ENCODE measurements around the gene STING1. TPM values are rescaled to one million over a fixed set of nuclear protein-coding genes. Genes with fewer than 3 reads are reported as not detected.

Gene STING1
- polyA plus RNA-seq, 1 donor from 2014 or later: 0.12 TPM

DNA sequence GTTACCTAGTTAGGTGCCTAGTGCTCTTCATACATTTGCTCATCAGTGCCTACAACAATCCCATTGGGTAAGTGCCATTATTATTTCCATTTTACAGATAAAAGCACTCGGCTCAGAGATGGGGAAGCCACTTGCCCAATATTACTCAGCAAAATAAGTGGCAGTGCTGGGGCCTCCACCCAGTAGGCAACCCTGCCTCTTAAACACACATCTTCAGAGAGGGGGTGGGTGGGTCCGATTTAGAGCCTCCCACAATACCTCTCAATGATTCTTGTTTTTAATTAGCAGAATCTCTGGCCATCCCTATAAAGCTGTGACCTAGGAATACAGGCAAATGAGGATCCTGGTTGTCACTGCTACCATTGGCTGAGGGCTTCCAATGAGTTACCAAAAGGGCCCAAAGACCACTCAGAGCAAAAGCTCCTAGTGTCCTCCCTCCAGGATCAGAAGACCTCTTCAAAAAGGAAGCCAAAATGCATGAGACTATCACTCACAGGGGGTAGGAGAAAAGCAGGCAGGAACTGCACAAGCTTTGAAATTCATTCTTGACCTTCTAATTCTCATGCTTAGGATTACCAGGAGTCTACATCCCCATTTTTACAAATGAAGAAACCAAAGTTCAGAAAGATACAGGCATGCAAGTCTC lies 42.5 kb upstream of the STING1 start:
- no peaks in the 10 kb centered on the region for H4K20me1 ChIP-seq (ENCODE audit: insufficient read depth)
- H3K9me2 ChIP-seq (ENCODE audit: insufficient read depth, low read length): no peaks in the 10 kb centered on the region
- TF ChIP-seq EP300 (conservative IDR thresholded peaks at IDR 0.05; ENCODE audit: poor library complexity, severe bottlenecking) (no peak), SMC3 (conservative IDR thresholded peaks at IDR 0.05; ENCODE audit: poor library complexity) (no peak), TAF1 (IDR thresholded peaks at IDR 0.05; ENCODE audit: low read depth) (no peak)
- H3K27ac ChIP-seq (ENCODE audit: low read length): no peak overlapping the region
- H3K27me3 ChIP-seq (ENCODE audit: insufficient read depth, low read depth, low read length): no peaks in the 10 kb centered on the region
- H3K9ac ChIP-seq (ENCODE audit: low read length): no peak overlapping the region
- no peak overlapping the region for H3K4me2 ChIP-seq (ENCODE audit: low read length)
- no peak overlapping the region for H3K4me3 ChIP-seq (ENCODE audit: low read length)
- no peaks in the 10 kb centered on the region for H3K79me2 ChIP-seq (replicated peaks; ENCODE audit: insufficient read depth, low read length)
- no peak overlapping the region for H2AFZ ChIP-seq (ENCODE audit: low read depth, low read length)
- H3F3A ChIP-seq (ENCODE audit: insufficient read depth, low read length, poor library complexity, severe bottlenecking): no peaks in the 10 kb centered on the region
- no peaks in the 10 kb centered on the region for H3K36me3 ChIP-seq (ENCODE audit: insufficient read depth, low read length)
- H3K9me3 ChIP-seq (ENCODE audit: low read length): no peaks in the 10 kb centered on the region

DNA sequence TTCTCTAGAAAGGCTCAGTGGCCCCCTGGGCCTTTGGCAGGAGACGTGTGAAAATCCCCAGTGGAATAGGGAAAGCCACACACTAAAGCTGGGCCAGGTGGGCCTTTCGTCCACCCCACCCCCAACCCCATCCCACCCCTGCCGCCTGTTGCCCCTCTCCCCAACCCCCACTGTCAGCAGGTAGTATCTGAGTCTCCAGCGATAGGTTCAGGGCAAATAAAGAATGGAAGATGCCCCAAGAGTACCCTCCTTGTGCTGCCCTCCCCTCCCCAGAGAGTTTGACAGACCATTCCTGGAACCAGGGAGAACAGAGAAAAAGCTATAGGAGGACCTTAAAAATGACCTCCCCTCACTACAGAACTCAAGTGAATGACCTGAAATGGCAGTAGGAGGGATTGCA lies 41.9 kb upstream of the STING1 start:
- H3K9ac ChIP-seq (ENCODE audit: low read length): no peak overlapping the region
- no peaks in the 10 kb centered on the region for H4K20me1 ChIP-seq (ENCODE audit: insufficient read depth)
- TF ChIP-seq EZH2 (IDR thresholded peaks at IDR 0.05; ENCODE audit: borderline replicate concordance, insufficient read depth, low read length, poor library complexity, severe bottlenecking) (no peak), TAF1 (IDR thresholded peaks at IDR 0.05; ENCODE audit: low read depth) (no peak)
- no peak overlapping the region for H3K4me3 ChIP-seq (ENCODE audit: low read length)
- H3K4me2 ChIP-seq (ENCODE audit: low read length): no peak overlapping the region
- H3K9me2 ChIP-seq (ENCODE audit: insufficient read depth, low read length): no peaks in the 10 kb centered on the region
- H2AFZ ChIP-seq (ENCODE audit: low read depth, low read length): no peak overlapping the region
- no peak overlapping the region for H3K27ac ChIP-seq (ENCODE audit: low read length)
- H3K27me3 ChIP-seq (ENCODE audit: insufficient read depth, low read depth, low read length): no peaks in the 10 kb centered on the region
- no peaks in the 10 kb centered on the region for H3K36me3 ChIP-seq (ENCODE audit: insufficient read depth, low read length)
- no peaks in the 10 kb centered on the region for H3F3A ChIP-seq (ENCODE audit: insufficient read depth, low read length, poor library complexity, severe bottlenecking)
- H3K79me2 ChIP-seq (replicated peaks; ENCODE audit: insufficient read depth, low read length): no peaks in the 10 kb centered on the region
- no peaks in the 10 kb centered on the region for H3K9me3 ChIP-seq (ENCODE audit: low read length)

DNA sequence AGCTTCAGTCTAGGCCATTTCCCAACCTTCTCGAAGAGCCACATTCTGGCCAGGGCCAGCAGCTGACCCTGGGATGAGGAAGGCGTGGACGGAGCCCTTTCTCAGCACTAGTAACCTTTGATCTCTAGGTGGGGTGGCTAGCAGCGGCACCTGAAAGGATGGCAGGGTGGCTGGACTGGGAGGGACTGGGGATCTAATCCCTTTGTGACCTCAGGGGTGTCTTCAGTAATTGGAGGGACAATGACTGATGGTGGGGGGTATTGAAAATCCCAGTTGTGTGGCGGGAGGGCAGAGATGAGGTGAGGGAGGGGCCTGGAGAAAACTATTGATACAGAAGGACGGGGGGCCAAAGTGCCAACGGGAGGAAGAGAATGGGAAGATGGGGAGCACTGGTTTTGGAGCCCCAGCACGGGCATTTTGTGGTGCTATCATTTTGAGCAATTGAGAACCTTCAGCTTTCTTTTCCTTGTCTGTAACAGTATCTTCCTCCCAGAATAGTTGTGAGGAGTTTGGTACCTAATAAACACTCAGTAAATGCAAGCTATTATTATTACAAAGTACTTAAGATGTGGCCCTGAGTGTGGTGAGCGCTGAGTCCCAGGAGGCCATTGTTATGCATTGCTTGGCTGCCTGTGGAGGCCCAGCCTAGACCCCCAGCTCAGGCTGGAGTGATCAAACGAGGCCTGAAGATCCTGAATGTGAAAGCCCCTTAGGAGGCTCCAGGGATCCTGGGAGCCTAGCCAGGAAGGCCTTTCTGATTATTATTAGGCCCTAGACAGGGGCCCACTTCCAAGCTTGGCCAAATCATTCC lies 41.3 kb upstream of the STING1 start:
- H3F3A ChIP-seq (ENCODE audit: insufficient read depth, low read length, poor library complexity, severe bottlenecking): no peaks in the 10 kb centered on the region
- no peak for TF ChIP-seq TAF1 (IDR thresholded peaks at IDR 0.05; ENCODE audit: low read depth)
- no peak for TF ChIP-seq POLR2AphosphoS5 (IDR thresholded peaks at IDR 0.05)
- TF ChIP-seq EP300 (conservative IDR thresholded peaks at IDR 0.05; ENCODE audit: poor library complexity, severe bottlenecking): no peak
- TF ChIP-seq MXI1 (conservative IDR thresholded peaks at IDR 0.05; ENCODE audit: poor library complexity, severe bottlenecking): no peak
- no peak for TF ChIP-seq EZH2 (IDR thresholded peaks at IDR 0.05; ENCODE audit: borderline replicate concordance, insufficient read depth, low read length, poor library complexity, severe bottlenecking)
- no peak for TF ChIP-seq SMC3 (conservative IDR thresholded peaks at IDR 0.05; ENCODE audit: poor library complexity)
- no peak for TF ChIP-seq RAD21 (conservative IDR thresholded peaks at IDR 0.05)
- TF ChIP-seq, protein P1, sequence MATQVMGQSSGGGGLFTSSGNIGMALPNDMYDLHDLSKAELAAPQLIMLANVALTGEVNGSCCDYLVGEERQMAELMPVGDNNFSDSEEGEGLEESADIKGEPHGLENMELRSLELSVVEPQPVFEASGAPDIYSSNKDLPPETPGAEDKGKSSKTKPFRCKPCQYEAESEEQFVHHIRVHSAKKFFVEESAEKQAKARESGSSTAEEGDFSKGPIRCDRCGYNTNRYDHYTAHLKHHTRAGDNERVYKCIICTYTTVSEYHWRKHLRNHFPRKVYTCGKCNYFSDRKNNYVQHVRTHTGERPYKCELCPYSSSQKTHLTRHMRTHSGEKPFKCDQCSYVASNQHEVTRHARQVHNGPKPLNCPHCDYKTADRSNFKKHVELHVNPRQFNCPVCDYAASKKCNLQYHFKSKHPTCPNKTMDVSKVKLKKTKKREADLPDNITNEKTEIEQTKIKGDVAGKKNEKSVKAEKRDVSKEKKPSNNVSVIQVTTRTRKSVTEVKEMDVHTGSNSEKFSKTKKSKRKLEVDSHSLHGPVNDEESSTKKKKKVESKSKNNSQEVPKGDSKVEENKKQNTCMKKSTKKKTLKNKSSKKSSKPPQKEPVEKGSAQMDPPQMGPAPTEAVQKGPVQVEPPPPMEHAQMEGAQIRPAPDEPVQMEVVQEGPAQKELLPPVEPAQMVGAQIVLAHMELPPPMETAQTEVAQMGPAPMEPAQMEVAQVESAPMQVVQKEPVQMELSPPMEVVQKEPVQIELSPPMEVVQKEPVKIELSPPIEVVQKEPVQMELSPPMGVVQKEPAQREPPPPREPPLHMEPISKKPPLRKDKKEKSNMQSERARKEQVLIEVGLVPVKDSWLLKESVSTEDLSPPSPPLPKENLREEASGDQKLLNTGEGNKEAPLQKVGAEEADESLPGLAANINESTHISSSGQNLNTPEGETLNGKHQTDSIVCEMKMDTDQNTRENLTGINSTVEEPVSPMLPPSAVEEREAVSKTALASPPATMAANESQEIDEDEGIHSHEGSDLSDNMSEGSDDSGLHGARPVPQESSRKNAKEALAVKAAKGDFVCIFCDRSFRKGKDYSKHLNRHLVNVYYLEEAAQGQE (IDR thresholded peaks at IDR 0.05; ENCODE audit: borderline replicate concordance): no peak
- TF ChIP-seq, protein P2, sequence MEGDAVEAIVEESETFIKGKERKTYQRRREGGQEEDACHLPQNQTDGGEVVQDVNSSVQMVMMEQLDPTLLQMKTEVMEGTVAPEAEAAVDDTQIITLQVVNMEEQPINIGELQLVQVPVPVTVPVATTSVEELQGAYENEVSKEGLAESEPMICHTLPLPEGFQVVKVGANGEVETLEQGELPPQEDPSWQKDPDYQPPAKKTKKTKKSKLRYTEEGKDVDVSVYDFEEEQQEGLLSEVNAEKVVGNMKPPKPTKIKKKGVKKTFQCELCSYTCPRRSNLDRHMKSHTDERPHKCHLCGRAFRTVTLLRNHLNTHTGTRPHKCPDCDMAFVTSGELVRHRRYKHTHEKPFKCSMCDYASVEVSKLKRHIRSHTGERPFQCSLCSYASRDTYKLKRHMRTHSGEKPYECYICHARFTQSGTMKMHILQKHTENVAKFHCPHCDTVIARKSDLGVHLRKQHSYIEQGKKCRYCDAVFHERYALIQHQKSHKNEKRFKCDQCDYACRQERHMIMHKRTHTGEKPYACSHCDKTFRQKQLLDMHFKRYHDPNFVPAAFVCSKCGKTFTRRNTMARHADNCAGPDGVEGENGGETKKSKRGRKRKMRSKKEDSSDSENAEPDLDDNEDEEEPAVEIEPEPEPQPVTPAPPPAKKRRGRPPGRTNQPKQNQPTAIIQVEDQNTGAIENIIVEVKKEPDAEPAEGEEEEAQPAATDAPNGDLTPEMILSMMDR (IDR thresholded peaks at IDR 0.05; ENCODE audit: poor library complexity, severe bottlenecking): no peak
- no peak overlapping the region for H3K27ac ChIP-seq (ENCODE audit: low read length)
- H3K27me3 ChIP-seq (ENCODE audit: insufficient read depth, low read depth, low read length): no peaks in the 10 kb centered on the region
- no peaks in the 10 kb centered on the region for H3K9me3 ChIP-seq (ENCODE audit: low read length)
- no peak overlapping the region for H3K4me2 ChIP-seq (ENCODE audit: low read length)
- no peak overlapping the region for H3K9ac ChIP-seq (ENCODE audit: low read length)
- H3K79me2 ChIP-seq (replicated peaks; ENCODE audit: insufficient read depth, low read length): no peaks in the 10 kb centered on the region
- no peak overlapping the region for H3K4me3 ChIP-seq (ENCODE audit: low read length)
- no peaks in the 10 kb centered on the region for H3K9me2 ChIP-seq (ENCODE audit: insufficient read depth, low read length)
- no peaks in the 10 kb centered on the region for H3K36me3 ChIP-seq (ENCODE audit: insufficient read depth, low read length)
- H4K20me1 ChIP-seq (ENCODE audit: insufficient read depth): no peaks in the 10 kb centered on the region
- no peak overlapping the region for H2AFZ ChIP-seq (ENCODE audit: low read depth, low read length)
